ENCODE results near the gene RNLS.

The RNLS gene

DNA sequence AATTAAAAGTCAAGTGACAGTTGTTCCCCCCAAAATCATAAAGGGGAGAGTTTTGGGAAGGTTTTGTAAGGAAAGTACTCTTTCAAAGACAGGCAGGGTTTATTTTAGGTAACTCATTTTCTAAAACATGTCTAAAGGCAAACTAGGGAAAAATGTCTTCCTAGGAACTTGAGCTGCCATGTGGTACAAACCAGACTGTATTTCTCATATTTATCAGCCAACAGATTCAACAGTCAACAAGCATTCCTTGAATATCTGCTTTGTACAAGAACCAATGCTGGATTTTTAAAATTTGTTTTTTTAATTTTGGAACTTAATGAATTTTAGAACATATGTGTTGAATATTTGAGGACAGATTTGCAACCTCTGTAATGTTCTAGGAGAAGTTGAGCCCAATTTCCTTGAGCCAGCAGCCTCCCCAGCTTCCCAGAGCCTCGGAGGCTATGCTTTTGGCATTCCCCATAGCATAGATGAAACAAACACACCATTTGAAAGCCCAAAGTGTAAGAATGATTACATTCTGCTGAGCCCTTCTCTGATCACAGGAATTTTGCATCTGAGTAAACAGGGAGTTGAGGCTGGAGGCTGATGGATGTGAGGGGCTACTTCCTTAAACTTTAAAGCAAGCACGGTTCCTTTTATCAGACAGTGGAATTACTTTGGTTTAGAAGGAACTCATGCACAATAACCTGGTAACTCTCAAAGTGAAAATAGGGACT lies 345.1 kb downstream of the RNLS start:
- TF ChIP-seq, protein P1, sequence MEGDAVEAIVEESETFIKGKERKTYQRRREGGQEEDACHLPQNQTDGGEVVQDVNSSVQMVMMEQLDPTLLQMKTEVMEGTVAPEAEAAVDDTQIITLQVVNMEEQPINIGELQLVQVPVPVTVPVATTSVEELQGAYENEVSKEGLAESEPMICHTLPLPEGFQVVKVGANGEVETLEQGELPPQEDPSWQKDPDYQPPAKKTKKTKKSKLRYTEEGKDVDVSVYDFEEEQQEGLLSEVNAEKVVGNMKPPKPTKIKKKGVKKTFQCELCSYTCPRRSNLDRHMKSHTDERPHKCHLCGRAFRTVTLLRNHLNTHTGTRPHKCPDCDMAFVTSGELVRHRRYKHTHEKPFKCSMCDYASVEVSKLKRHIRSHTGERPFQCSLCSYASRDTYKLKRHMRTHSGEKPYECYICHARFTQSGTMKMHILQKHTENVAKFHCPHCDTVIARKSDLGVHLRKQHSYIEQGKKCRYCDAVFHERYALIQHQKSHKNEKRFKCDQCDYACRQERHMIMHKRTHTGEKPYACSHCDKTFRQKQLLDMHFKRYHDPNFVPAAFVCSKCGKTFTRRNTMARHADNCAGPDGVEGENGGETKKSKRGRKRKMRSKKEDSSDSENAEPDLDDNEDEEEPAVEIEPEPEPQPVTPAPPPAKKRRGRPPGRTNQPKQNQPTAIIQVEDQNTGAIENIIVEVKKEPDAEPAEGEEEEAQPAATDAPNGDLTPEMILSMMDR (IDR thresholded peaks at IDR 0.05; ENCODE audit: low read depth, low read length, missing control alignments): no peak
- no peak for DNase-seq (ENCODE audit: low read depth)
- H3K4me3 ChIP-seq (ENCODE audit: low read depth, low read length): no peak overlapping the region

- DNase-seq (ENCODE audit: low read depth): no peak
- no peak overlapping the region for H3K4me3 ChIP-seq (ENCODE audit: low read depth, low read length)
- TF ChIP-seq, protein P1 (IDR thresholded peaks at IDR 0.05; ENCODE audit: low read depth, low read length, missing control alignments): no peak
Measured at GRCh38 chr10:88236121-88236743, 346.9 kb downstream of the RNLS start.

- no peak for DNase-seq (ENCODE audit: low read depth)
- H3K4me3 ChIP-seq (ENCODE audit: low read depth, low read length): no peak overlapping the region
- TF ChIP-seq, protein P1 (IDR thresholded peaks at IDR 0.05; ENCODE audit: low read depth, low read length, missing control alignments): no peak
Measured at GRCh38 chr10:88234297-88234696, 348.8 kb downstream of the RNLS start.

DNA sequence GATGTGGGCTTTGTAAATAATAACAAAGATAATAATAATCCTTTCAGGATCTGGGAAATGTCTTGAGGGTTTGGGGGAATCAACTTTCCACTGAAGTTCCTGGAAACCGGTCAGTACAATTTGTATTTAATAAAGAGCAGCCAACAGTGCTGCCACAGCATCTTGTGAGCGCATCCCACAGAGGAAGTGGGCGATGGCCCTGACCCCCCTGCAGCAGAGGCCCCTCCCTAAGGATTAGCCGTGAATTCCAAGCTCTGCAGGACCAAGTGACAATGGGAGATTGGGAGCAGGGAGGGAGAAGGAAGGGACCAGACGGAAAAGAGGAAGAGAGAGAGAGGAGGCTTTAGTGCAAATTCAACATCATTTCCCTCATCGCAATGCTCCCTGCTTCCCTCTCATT lies 349.2 kb downstream of the RNLS start:
- H3K4me3 ChIP-seq (ENCODE audit: low read depth, low read length): no peak overlapping the region
- DNase-seq (ENCODE audit: low read depth): no peak
- TF ChIP-seq, protein P1 (IDR thresholded peaks at IDR 0.05; ENCODE audit: low read depth, low read length, missing control alignments): no peak

GRCh38 chr10:88232983-88233543 lies 350.1 kb downstream of the RNLS start:
- DNase-seq (ENCODE audit: low read depth): no peak
- no peak overlapping the region for H3K4me3 ChIP-seq (ENCODE audit: low read depth, low read length)
- TF ChIP-seq, protein P1 (IDR thresholded peaks at IDR 0.05; ENCODE audit: low read depth, low read length, missing control alignments): no peak

DNA sequence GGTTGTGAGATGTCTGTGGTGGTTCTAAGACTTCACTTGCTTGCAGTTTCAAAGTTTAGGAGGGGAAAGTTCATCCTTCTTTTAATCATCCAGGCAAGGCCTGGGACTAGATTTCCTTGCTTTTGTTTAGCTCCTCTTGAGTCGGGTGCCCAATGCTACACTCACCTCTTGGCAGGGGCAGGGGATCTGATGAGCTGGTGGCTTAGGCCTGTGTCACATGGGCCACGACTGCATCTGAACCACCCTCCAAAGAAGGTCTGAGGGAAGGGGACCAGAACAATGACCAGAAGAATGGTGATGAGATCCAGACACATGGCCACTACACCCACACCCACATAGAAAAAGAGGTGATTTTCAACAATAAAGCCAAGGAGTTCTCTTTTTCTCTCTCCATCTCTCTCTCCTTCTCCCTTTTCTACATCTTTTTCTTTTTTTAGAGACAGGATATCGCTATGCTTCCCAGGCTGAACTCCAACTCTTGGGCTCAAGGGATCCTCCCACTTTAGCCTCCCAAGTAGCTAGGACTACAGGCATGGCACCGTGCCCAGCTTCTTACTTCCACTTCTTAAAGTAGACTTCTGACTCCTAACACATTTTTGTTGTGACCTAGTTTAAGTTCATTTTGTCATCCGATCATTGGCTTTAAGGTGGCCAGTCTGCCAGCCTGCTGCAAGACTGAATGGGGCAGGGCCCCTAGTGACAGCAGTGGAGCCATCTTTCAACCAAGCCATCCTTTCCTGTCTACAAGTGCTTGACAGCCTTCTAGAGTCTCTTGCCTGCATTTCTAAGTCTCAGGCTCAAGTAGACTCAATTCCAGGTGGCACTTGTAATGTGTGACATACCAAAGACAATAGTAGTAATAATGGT lies 350.9 kb downstream of the RNLS start:
- DNase-seq (ENCODE audit: low read depth): no peak
- TF ChIP-seq, protein P1 (IDR thresholded peaks at IDR 0.05; ENCODE audit: low read depth, low read length, missing control alignments): no peak
- H3K4me3 ChIP-seq (ENCODE audit: low read depth, low read length): no peak overlapping the region

Data from GM12864 (cell line).